H1 (cell line): Measurements from ENCODE around the gene NBEA. TPM values are rescaled to one million over a fixed set of nuclear protein-coding genes. Genes with fewer than 3 reads are reported as not detected.

Experiments
- CHD1 ChIP-seq: IDR thresholded peaks from 2 replicates; pipeline ENCODE4 v1.6.1; 2012; ENCODE audit warnings: low read depth, low read length, improper control_type of control experiment
- CTBP2 ChIP-seq: IDR thresholded peaks from 2 replicates; pipeline ENCODE4 v1.7.0; 2011; ENCODE audit warnings: borderline replicate concordance, mild to moderate bottlenecking, moderate library complexity, mixed read lengths, low read length; ENCODE audit not compliant: insufficient read depth, insufficient read length
- EGR1 ChIP-seq: IDR thresholded peaks from 2 replicates; pipeline ENCODE4 v1.6.1; 2011; ENCODE audit warnings: low read depth, low read length, borderline replicate concordance
- HDAC6 ChIP-seq: IDR thresholded peaks from one replicate; pipeline ENCODE4 v1.7.1; 2012; ENCODE audit warnings: low read depth, mild to moderate bottlenecking, inconsistent platforms, low read length, moderate library complexity
- RAD21 ChIP-seq, 2 experiments: IDR thresholded peaks in 1 of 2; conservative IDR thresholded peaks in 1 of 2; 2 replicates each; pipeline ENCODE4 v1.6.1; 2011; ENCODE audit warnings: low read depth in 2 of 2, low read length in 2 of 2, improper control_type of control experiment in 1 of 2, inconsistent platforms in 1 of 2, mild to moderate bottlenecking in 1 of 2, moderate library complexity in 1 of 2
- SAP30 ChIP-seq: fragments of 300-600 bp; sonication (generic); IDR thresholded peaks from 2 replicates; pipeline ENCODE4 v1.7.1; 2012; ENCODE audit warnings: low read length, moderate library complexity, mild to moderate bottlenecking, inconsistent platforms; ENCODE audit not compliant: insufficient read depth, insufficient replicate concordance
- SIX5 ChIP-seq: IDR thresholded peaks from 2 replicates; pipeline ENCODE4 v1.6.1; 2011; ENCODE audit warnings: mild to moderate bottlenecking, low read depth, low read length
- SP4 ChIP-seq: IDR thresholded peaks from 2 replicates; pipeline ENCODE4 v1.6.1; 2012; ENCODE audit warnings: low read length, inconsistent platforms
- TAF7 ChIP-seq: optimal IDR thresholded peaks from 2 replicates; pipeline ENCODE3; 2011; ENCODE audit warnings: low read depth, mild to moderate bottlenecking, inconsistent platforms, low read length, moderate library complexity, borderline replicate concordance
- polyA plus RNA-seq, 7 experiments: library from polyadenylated mRNA; depleted of rRNA in 3 of 7; stranded (reverse) in 5 of 7; unstranded in 2 of 7; fragments of >200 nt in 5 of 7; fragments of 200-250 nt in 2 of 7; gene quantifications; 1 replicate in 5 of 7; 2 replicates in 1 of 7; 4 replicates in 1 of 7; pipeline versions ENCODE4 v1.2.1 to v1.2.3, GENCODE V29; 2011 to 2013; ENCODE audit warnings: missing spikeins in 2 of 7, mixed read lengths in 2 of 7
- total RNA-seq: library from RNA; stranded (reverse); fragmentation: NEBNext Ultra II Directional; extraction: Animal tissue kit (Norgen Biotek cat#: 25700); gene quantifications from 2 replicates; pipeline ENCODE4 v1.2.1, GENCODE V29; 2021
- TF ChIP-seq, protein P1 (sequence below): fragments of 300-600 bp; sonication (generic); IDR thresholded peaks from 2 replicates; pipeline ENCODE4 v1.7.1; 2012; ENCODE audit warnings: low read length, moderate library complexity, mild to moderate bottlenecking, inconsistent platforms; ENCODE audit not compliant: insufficient replicate concordance
- TF ChIP-seq, protein P2 (sequence below): IDR thresholded peaks from 2 replicates; pipeline ENCODE4 v1.6.1; 2012; ENCODE audit warnings: inconsistent platforms

Gene NBEA
- total and polyA plus RNA-seq, 2 of the 8 experiments (the other 6 are each of a cell fraction or from before 2014, with no cell fraction given) = 14.2 to 21.5 TPM

DNA sequence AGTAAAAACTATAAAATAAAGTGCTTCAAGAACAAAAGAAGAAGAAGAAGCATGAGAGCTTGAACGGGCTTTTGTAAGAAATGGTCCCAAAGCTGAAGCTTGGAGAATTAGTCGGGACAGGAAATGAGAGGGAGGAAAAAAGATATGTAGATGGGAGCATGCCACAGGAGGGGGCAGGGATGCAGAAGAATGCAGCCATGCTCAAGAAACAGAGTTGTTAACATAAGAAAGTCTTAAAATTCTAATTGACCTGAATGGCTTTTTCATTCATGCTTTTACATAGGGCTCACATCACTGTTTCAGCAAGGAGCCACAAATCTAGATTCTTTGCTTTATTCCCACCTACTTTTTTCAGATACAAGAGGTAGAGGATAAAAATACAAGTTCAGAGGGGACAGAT is 27.7 kb upstream of the NBEA start (continued):
- TF ChIP-seq, protein P1, sequence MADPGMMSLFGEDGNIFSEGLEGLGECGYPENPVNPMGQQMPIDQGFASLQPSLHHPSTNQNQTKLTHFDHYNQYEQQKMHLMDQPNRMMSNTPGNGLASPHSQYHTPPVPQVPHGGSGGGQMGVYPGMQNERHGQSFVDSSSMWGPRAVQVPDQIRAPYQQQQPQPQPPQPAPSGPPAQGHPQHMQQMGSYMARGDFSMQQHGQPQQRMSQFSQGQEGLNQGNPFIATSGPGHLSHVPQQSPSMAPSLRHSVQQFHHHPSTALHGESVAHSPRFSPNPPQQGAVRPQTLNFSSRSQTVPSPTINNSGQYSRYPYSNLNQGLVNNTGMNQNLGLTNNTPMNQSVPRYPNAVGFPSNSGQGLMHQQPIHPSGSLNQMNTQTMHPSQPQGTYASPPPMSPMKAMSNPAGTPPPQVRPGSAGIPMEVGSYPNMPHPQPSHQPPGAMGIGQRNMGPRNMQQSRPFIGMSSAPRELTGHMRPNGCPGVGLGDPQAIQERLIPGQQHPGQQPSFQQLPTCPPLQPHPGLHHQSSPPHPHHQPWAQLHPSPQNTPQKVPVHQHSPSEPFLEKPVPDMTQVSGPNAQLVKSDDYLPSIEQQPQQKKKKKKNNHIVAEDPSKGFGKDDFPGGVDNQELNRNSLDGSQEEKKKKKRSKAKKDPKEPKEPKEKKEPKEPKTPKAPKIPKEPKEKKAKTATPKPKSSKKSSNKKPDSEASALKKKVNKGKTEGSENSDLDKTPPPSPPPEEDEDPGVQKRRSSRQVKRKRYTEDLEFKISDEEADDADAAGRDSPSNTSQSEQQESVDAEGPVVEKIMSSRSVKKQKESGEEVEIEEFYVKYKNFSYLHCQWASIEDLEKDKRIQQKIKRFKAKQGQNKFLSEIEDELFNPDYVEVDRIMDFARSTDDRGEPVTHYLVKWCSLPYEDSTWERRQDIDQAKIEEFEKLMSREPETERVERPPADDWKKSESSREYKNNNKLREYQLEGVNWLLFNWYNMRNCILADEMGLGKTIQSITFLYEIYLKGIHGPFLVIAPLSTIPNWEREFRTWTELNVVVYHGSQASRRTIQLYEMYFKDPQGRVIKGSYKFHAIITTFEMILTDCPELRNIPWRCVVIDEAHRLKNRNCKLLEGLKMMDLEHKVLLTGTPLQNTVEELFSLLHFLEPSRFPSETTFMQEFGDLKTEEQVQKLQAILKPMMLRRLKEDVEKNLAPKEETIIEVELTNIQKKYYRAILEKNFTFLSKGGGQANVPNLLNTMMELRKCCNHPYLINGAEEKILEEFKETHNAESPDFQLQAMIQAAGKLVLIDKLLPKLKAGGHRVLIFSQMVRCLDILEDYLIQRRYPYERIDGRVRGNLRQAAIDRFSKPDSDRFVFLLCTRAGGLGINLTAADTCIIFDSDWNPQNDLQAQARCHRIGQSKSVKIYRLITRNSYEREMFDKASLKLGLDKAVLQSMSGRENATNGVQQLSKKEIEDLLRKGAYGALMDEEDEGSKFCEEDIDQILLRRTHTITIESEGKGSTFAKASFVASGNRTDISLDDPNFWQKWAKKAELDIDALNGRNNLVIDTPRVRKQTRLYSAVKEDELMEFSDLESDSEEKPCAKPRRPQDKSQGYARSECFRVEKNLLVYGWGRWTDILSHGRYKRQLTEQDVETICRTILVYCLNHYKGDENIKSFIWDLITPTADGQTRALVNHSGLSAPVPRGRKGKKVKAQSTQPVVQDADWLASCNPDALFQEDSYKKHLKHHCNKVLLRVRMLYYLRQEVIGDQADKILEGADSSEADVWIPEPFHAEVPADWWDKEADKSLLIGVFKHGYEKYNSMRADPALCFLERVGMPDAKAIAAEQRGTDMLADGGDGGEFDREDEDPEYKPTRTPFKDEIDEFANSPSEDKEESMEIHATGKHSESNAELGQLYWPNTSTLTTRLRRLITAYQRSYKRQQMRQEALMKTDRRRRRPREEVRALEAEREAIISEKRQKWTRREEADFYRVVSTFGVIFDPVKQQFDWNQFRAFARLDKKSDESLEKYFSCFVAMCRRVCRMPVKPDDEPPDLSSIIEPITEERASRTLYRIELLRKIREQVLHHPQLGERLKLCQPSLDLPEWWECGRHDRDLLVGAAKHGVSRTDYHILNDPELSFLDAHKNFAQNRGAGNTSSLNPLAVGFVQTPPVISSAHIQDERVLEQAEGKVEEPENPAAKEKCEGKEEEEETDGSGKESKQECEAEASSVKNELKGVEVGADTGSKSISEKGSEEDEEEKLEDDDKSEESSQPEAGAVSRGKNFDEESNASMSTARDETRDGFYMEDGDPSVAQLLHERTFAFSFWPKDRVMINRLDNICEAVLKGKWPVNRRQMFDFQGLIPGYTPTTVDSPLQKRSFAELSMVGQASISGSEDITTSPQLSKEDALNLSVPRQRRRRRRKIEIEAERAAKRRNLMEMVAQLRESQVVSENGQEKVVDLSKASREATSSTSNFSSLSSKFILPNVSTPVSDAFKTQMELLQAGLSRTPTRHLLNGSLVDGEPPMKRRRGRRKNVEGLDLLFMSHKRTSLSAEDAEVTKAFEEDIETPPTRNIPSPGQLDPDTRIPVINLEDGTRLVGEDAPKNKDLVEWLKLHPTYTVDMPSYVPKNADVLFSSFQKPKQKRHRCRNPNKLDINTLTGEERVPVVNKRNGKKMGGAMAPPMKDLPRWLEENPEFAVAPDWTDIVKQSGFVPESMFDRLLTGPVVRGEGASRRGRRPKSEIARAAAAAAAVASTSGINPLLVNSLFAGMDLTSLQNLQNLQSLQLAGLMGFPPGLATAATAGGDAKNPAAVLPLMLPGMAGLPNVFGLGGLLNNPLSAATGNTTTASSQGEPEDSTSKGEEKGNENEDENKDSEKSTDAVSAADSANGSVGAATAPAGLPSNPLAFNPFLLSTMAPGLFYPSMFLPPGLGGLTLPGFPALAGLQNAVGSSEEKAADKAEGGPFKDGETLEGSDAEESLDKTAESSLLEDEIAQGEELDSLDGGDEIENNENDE = peak; percentile 89
- TF ChIP-seq CHD1 (no peak), HDAC6 (no peak), EGR1 (no peak), SIX5 (no peak), RAD21 (IDR thresholded peaks at IDR 0.05 in 1 of 2, conservative IDR thresholded peaks at IDR 0.05 in 1 of 2; ENCODE audit: low read depth in 2 of 2, low read length in 2 of 2) (peak in 1 of 2 experiments; percentile 20; a peak in 3 of 4 replicates), CTBP2 (no peak), TAF7 (no peak), SP4 (no peak), SAP30 (no peak)
- TF ChIP-seq, protein P2, sequence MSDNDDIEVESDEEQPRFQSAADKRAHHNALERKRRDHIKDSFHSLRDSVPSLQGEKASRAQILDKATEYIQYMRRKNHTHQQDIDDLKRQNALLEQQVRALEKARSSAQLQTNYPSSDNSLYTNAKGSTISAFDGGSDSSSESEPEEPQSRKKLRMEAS = peak; percentile 35; the same call in 1 of the 2 replicates
